Endothelial cell of umbilical vein (primary cell): ENCODE results near the gene ENPP3. TPM values are rescaled to one million over a fixed set of nuclear protein-coding genes. Genes with fewer than 3 reads are reported as not detected.

Experiments used
- BruUV-seq: library from RNA; stranded (reverse); fragments of 400-500 nt; replicated peaks from 2 replicates; lab custom pipeline; 2021; lab: Mats Ljungman, UMichigan
- CTCF ChIA-PET: fragments of 300-600, 350-600 bp; sonication (Branson Sonifier 250); formaldehyde crosslinking; loops from one replicate; lab custom pipeline; 2021; ENCODE audit warnings: antibody characterized with exemption, inconsistent platforms; lab: Charles Lee
- POLR2A ChIA-PET: fragments of 300-600, 350-600 bp; sonication (Branson Sonifier 250); formaldehyde crosslinking; loops from one replicate; lab custom pipeline; 2021; ENCODE audit warnings: antibody characterized with exemption, inconsistent platforms; lab: Charles Lee
- DNase-seq: peaks from one replicate; pipeline ENCODE4 v3.0.0-alpha.2; 2011; ENCODE audit warnings: low read depth, low spot score
- FAIRE-seq: peaks from 2 replicates; lab custom pipeline; 2011; peaks lifted over from hg19 to GRCh38; lab: Jason Lieb, UNC
- H2AFZ ChIP-seq: 2 replicates; pipeline ENCODE4 v1.6.0; 2012; ENCODE audit warnings: low read depth, low read length, control low read depth, inconsistent platforms
- H3K27ac ChIP-seq: 2 replicates; pipeline ENCODE4 v1.5.1; 2011; ENCODE audit warnings: low read depth, mild to moderate bottlenecking, control low read depth, low read length, moderate library complexity; ENCODE audit not compliant: insufficient read depth
- H3K27me3 ChIP-seq, 2 experiments: 2 replicates each; pipeline versions ENCODE4 v1.6.0 to v1.6.1; 2011; ENCODE audit warnings: low read length in 2 of 2, mixed read lengths in 1 of 2; ENCODE audit not compliant: control insufficient read depth in 2 of 2, insufficient read depth in 2 of 2
- H3K36me3 ChIP-seq, 2 experiments: 2 replicates in 1 of 2; 3 replicates in 1 of 2; pipeline ENCODE4 v1.5.1; 2011; ENCODE audit warnings: low read length in 2 of 2, mild to moderate bottlenecking in 1 of 2, moderate library complexity in 1 of 2; ENCODE audit not compliant: control insufficient read depth in 2 of 2, insufficient read depth in 2 of 2; ENCODE audit errors: extremely low read depth in 1 of 2
- H3K4me1 ChIP-seq: 3 replicates; pipeline ENCODE4 v1.5.1; 2011; ENCODE audit warnings: mild to moderate bottlenecking, low read length; ENCODE audit not compliant: control insufficient read depth, insufficient read depth; ENCODE audit errors: extremely low read depth
- H3K4me2 ChIP-seq: 2 replicates; pipeline ENCODE4 v1.6.1; 2011; ENCODE audit warnings: low read length, control low read depth, mixed read lengths; ENCODE audit not compliant: insufficient read depth
- H3K4me3 ChIP-seq, 3 experiments: fragments of 200-600 bp in 1 of 3; sonication (generic), shearing (Covaris generic) in 1 of 3; replicated peaks in 1 of 3; 2 replicates each; pipeline ENCODE4 v1.5.1; 2011 to 2016; ENCODE audit warnings: control low read depth in 3 of 3, low read length in 3 of 3, mild to moderate bottlenecking in 2 of 3, inconsistent platforms in 1 of 3, low read depth in 1 of 3, moderate library complexity in 1 of 3; ENCODE audit not compliant: insufficient read depth in 1 of 3
- H3K79me2 ChIP-seq: 2 replicates; pipeline ENCODE4 v1.6.0; 2012; ENCODE audit warnings: low read length, inconsistent platforms; ENCODE audit not compliant: control insufficient read depth, insufficient read depth
- H3K9ac ChIP-seq: replicated peaks from 2 replicates; pipeline ENCODE3; 2011; ENCODE audit warnings: low read length, control low read depth; ENCODE audit not compliant: insufficient read depth; ENCODE audit errors: extremely low read depth
- H3K9me1 ChIP-seq: replicated peaks from 3 replicates; pipeline ENCODE4 v1.6.0; 2011; ENCODE audit warnings: mild to moderate bottlenecking, low read length; ENCODE audit not compliant: control insufficient read depth, insufficient read depth; ENCODE audit errors: extremely low read depth
- H3K9me3 ChIP-seq: replicated peaks from 2 replicates; pipeline ENCODE4 v1.5.1; 2012; ENCODE audit warnings: low read length, inconsistent platforms; ENCODE audit not compliant: control insufficient read depth, insufficient read depth
- H4K20me1 ChIP-seq: replicated peaks from 2 replicates; pipeline ENCODE3; 2011; ENCODE audit warnings: mild to moderate bottlenecking, low read length; ENCODE audit not compliant: control insufficient read depth, insufficient read depth; ENCODE audit errors: extremely low read depth
- CTCF ChIP-seq, 2 donors: IDR thresholded peaks; 1 replicate in 1 of 2; 2 replicates in 1 of 2; pipeline ENCODE4 v1.5.1; 2011; ENCODE audit warnings: low read length in 2 of 2, mild to moderate bottlenecking in 2 of 2, moderate library complexity in 2 of 2, control low read depth in 1 of 2, inconsistent platforms in 1 of 2, low read depth in 1 of 2; ENCODE audit not compliant: insufficient read depth in 1 of 2; ENCODE audit errors: extremely low read depth in 1 of 2
- EZH2 ChIP-seq: IDR thresholded peaks from 2 replicates; pipeline ENCODE4 v1.6.1; 2012; ENCODE audit warnings: borderline replicate concordance, low read depth, mild to moderate bottlenecking, moderate library complexity, low read length, inconsistent platforms; ENCODE audit not compliant: severe bottlenecking
- FOS ChIP-seq: IDR thresholded peaks from 2 replicates; pipeline ENCODE4 v1.6.1; 2011; ENCODE audit warnings: mild to moderate bottlenecking, low read length, moderate library complexity, borderline replicate concordance; ENCODE audit not compliant: insufficient read depth
- GATA2 ChIP-seq: IDR thresholded peaks from 2 replicates; pipeline ENCODE4 v1.7.0; 2011; ENCODE audit warnings: low read depth, mild to moderate bottlenecking, moderate library complexity, mixed read lengths, low read length; ENCODE audit not compliant: insufficient read length, insufficient read depth
- JUN ChIP-seq: IDR thresholded peaks from 2 replicates; pipeline ENCODE4 v1.6.1; 2011; ENCODE audit warnings: borderline replicate concordance, low read depth; ENCODE audit not compliant: insufficient read length, insufficient read depth
- MAX ChIP-seq: IDR thresholded peaks from 2 replicates; pipeline ENCODE4 v1.6.1; 2011; ENCODE audit not compliant: insufficient read depth, insufficient read length
- MYC ChIP-seq: IDR thresholded peaks from one replicate; pipeline ENCODE4 v1.6.1; 2011; ENCODE audit warnings: mild to moderate bottlenecking, low read depth, low read length
- POLR2A ChIP-seq: IDR thresholded peaks from 2 replicates; pipeline ENCODE4 v1.6.1; 2012; ENCODE audit warnings: low read depth, mild to moderate bottlenecking, control low read depth, low read length
- POLR2AphosphoS5 ChIP-seq: IDR thresholded peaks from 2 replicates; pipeline ENCODE4 v1.6.1; 2012; ENCODE audit warnings: low read depth, mild to moderate bottlenecking, control low read depth, low read length, moderate library complexity; ENCODE audit not compliant: insufficient read depth
- dilution Hi-C: fragments of 300-500 bp; cut with MboI; formaldehyde crosslinking; loops from one replicate; pipeline ENCODE4 v1.15.0; 2019; ENCODE audit warnings: low sequenced_read_pairs; ENCODE audit not compliant: extremely low pct_ligation_motif_present
- intact Hi-C: fragments of 100-400 bp; cut with micrococcal nuclease; formaldehyde crosslinking; loops from one replicate; pipeline ENCODE4 v1.10.0; 2022
- polyA plus RNA-seq, 4 experiments: library from polyadenylated mRNA; depleted of rRNA in 3 of 4; stranded (reverse) in 3 of 4; unstranded in 1 of 4; fragments of >200 nt; gene quantifications; 2 replicates each; pipeline versions ENCODE4 v1.2.1 to v1.2.3, GENCODE V29; 2011 to 2012; ENCODE audit warnings: missing spikeins in 1 of 4
- total RNA-seq: library from RNA; stranded (reverse); gene quantifications from 2 replicates; pipeline ENCODE4 v1.2.3, GENCODE V29; 2021

The ENPP3 gene
- total and polyA plus RNA-seq, 2 donors (not counting 3 experiments of a cell fraction or from before 2014, with no cell fraction given) = not detected

- intact Hi-C loops = loop anchor here (1.0 kb wide), 1 partner anchor 10 kb away; no protein-coding TSS in a partner anchor
- ChIA-PET POLR2A (no interaction called here), CTCF (interaction anchor here (0.8 to 1.2 kb wide), 3 partner anchors 13 to 25 kb away, joined by 3 to 6 read pairs (median 4); no protein-coding TSS in a partner anchor)
These were observed 32.8 kb downstream of the ENPP3 start for GRCh38 chr6:131669891-131670290.

More at GRCh38 chr6:131669891-131670290, 32.8 kb downstream of the ENPP3 start:
- Histone ChIP-seq H3K27me3 (no peaks in the 10 kb centered on the region), H3K4me1 (no peaks in the 10 kb centered on the region), H3K9ac (no peak overlapping the region), H4K20me1 (no peaks in the 10 kb centered on the region), H3K36me3 (no peaks in the 10 kb centered on the region), H3K9me3 (no peaks in the 10 kb centered on the region), H3K79me2 (no peaks in the 10 kb centered on the region), H2AFZ (no peak overlapping the region), H3K4me2 (no peak overlapping the region), H3K27ac (no peak overlapping the region), H3K4me3 (no peak overlapping the region), H3K9me1 (no peaks in the 10 kb centered on the region)
- DNase-seq (peak; percentile 90), FAIRE-seq (peak; percentile 65)
- dilution Hi-C loops = no loop called here
- no TSS peak for BruUV-seq
- TF ChIP-seq MYC = no peak
- TF ChIP-seq CTCF (IDR thresholded peaks at IDR 0.05; ENCODE audit: extremely low read depth in 1 of 2, insufficient read depth in 1 of 2, low read depth in 1 of 2, low read length in 2 of 2) = no peak
- TF ChIP-seq JUN = no peak
- TF ChIP-seq EZH2 = no peak
- TF ChIP-seq GATA2 = no peak
- TF ChIP-seq POLR2AphosphoS5 = no peak
- no peak for TF ChIP-seq POLR2A
- TF ChIP-seq MAX = no peak
- TF ChIP-seq FOS = no peak
